Lower lobe of right lung (tissue), 2 donors: Measurements from ENCODE around the gene FADS2. TPM values are rescaled to one million over a fixed set of nuclear protein-coding genes. Genes with fewer than 3 reads are reported as not detected.

Experiments used
- ATAC-seq, 2 donors: fragments of 200-7000 bp; cut with Tn5 transposase; one replicate each; pipeline ENCODE4 v1.9.1; 2020 to 2022; ENCODE audit warnings: mild to moderate bottlenecking in 2 of 2, moderate library complexity in 2 of 2
- DNase-seq: peaks from one replicate; pipeline ENCODE4 v3.0.0-alpha.2; 2020
- H3K27ac ChIP-seq: fragments of 200-600 bp; one replicate; pipeline ENCODE4 v1.8.0; 2022
- H3K27me3 ChIP-seq: fragments of 200-600 bp; one replicate; pipeline ENCODE4 v1.8.0; 2022; ENCODE audit warnings: low read depth
- H3K36me3 ChIP-seq: fragments of 200-600 bp; one replicate; pipeline ENCODE4 v1.8.0; 2022; ENCODE audit warnings: mild to moderate bottlenecking
- H3K4me1 ChIP-seq: fragments of 200-600 bp; one replicate; pipeline ENCODE4 v1.8.0; 2022
- H3K4me3 ChIP-seq: fragments of 200-600 bp; one replicate; pipeline ENCODE4 v1.8.0; 2022; ENCODE audit warnings: mild to moderate bottlenecking
- H3K9me3 ChIP-seq: fragments of 200-600 bp; one replicate; pipeline ENCODE4 v1.8.0; 2022
- CTCF ChIP-seq: fragments of 200-600 bp; IDR thresholded peaks from one replicate; pipeline ENCODE4 v1.8.0; 2022; ENCODE audit warnings: antibody characterized with exemption, mild to moderate bottlenecking
- intact Hi-C: fragments of 100-400 bp; cut with DNase I; formaldehyde crosslinking; loops from one replicate; pipeline ENCODE4 v1.11.0; 2022
- total RNA-seq: library from RNA; stranded (reverse); fragmentation: NEBNext Ultra II Directional; extraction: Animal tissue kit (Norgen Biotek cat#: 25700); gene quantifications from one replicate; pipeline ENCODE4 v1.2.1, GENCODE V29; 2021
- donor health status: DM: no; HTN: yes; CAD: no; lungs with severe emphysema.

FADS2 gene
- total RNA-seq, 1 donor from 2014 or later: 82.0 TPM

- intact Hi-C loops: no loop called here
- no peak overlapping the region for H3K4me3 ChIP-seq
- H3K27ac ChIP-seq: no peak overlapping the region
- H3K4me1 ChIP-seq: peaks cover 15% of the 10 kb centered on the region
- peak in 1 of 2 donors; percentile 13 for ATAC-seq
- no peaks in the 10 kb centered on the region for H3K27me3 ChIP-seq
- DNase-seq: no peak
- no peaks in the 10 kb centered on the region for H3K9me3 ChIP-seq
- no peak for TF ChIP-seq CTCF
- peaks cover 5% of the 10 kb centered on the region for H3K36me3 ChIP-seq
Measured at GRCh38 chr11:61898247-61898582, 70.1 kb downstream of the FADS2 start.

DNA sequence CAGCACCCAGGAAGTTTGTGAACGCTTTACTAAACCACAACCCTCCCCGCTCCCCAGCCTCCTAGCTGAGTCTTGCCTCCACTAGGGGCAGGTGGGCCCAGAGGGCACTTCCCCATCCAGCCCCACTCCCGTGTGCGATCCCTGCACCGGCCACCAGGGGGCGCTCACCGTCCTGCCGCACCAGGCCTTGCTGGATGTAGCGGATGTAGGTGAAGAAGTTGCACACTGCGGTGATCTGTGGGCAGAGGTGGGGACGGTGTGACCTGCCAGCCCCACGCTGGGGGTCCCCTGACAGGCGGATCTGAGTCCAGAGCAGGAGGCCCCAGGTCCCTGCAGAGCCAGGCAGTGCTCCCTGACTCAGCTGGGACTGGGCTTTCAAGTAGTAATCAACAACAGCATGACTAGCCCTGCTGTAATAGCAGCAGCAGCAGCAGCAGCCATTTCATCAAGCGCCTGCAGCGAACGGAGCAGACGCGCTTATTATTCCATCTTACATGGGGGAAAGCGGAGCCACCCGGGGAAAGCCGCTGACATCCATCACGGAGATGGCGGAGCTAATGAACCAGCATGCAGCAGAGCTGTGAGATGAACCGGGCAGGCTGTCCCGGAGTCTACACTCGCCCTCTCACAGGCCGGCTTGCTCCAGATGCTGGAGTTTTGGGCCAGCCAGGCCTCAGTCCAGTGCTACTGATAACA is 71.2 kb downstream of the FADS2 start:
- intact Hi-C loops: no loop called here
- Histone ChIP-seq H3K27ac (no peak overlapping the region), H3K4me1 (peaks cover 15% of the 10 kb centered on the region), H3K9me3 (no peaks in the 10 kb centered on the region), H3K4me3 (no peak overlapping the region), H3K27me3 (no peaks in the 10 kb centered on the region), H3K36me3 (peaks cover 8% of the 10 kb centered on the region)
- peak; percentile 100 for TF ChIP-seq CTCF
- DNase-seq (peak; percentile 91), ATAC-seq (peak; percentile 87 to 94)

- Histone ChIP-seq H3K27ac (no peak overlapping the region), H3K9me3 (no peaks in the 10 kb centered on the region), H3K4me1 (peaks cover 15% of the 10 kb centered on the region), H3K4me3 (no peak overlapping the region), H3K36me3 (peaks cover 12% of the 10 kb centered on the region), H3K27me3 (no peaks in the 10 kb centered on the region)
- ATAC-seq (no peak), DNase-seq (no peak)
- intact Hi-C loops: no loop called here
- TF ChIP-seq CTCF: no peak
Measured at GRCh38 chr11:61900251-61900650, 72.2 kb downstream of the FADS2 start.

- ATAC-seq: no peak
- no peak overlapping the region for H3K27ac ChIP-seq
- intact Hi-C loops: no loop called here
Measured at GRCh38 chr11:61901397-61901796, 73.3 kb downstream of the FADS2 start.

DNA sequence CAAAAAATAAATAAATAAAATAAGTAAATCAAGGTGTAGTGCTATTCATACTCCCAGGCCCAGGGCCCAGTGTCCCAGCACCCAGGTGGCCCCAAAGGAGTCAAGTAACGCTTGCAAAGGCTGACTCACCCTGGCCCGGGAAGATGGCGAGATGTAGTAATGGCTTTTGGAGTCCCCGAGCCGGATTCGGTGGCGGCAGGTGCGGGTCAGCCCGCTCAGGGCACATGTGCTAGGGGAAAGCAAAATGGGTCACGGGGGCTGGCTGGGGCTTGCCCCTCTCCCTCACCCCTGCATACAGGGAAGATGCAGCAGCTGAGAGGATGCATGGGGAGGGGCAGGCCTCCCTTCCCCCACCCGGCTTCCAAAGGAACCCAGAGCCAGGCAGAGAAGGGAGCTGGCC is 74.2 kb downstream of the FADS2 start:
- intact Hi-C loops: no loop called here
- no peaks in the 10 kb centered on the region for H3K9me3 ChIP-seq
- ATAC-seq (no peak), DNase-seq (no peak)
- H3K36me3 ChIP-seq: peaks cover 28% of the 10 kb centered on the region
- H3K27me3 ChIP-seq: no peaks in the 10 kb centered on the region
- TF ChIP-seq CTCF: no peak
- H3K27ac ChIP-seq: no peak overlapping the region
- H3K4me1 ChIP-seq: peaks cover 15% of the 10 kb centered on the region
- H3K4me3 ChIP-seq: no peak overlapping the region

More at GRCh38 chr11:61901397-61901796, 73.3 kb downstream of the FADS2 start:
- H3K4me3 ChIP-seq: no peak overlapping the region
- H3K36me3 ChIP-seq: peaks cover 19% of the 10 kb centered on the region
- TF ChIP-seq CTCF: no peak
- H3K9me3 ChIP-seq: no peaks in the 10 kb centered on the region
- no peak for DNase-seq
- H3K27me3 ChIP-seq: no peaks in the 10 kb centered on the region
- peaks cover 15% of the 10 kb centered on the region for H3K4me1 ChIP-seq
